OCI-LY1 (cell line): ENCODE results near the gene CHID1.

Experiments
- EZH2 ChIP-seq: fragments of 200-600 bp; sonication (generic), shearing (Covaris generic); IDR thresholded peaks from 2 replicates; pipeline ENCODE4 v1.8.0; 2017; ENCODE audit warnings: borderline replicate concordance, mixed run types, mild to moderate bottlenecking, antibody characterized with exemption, low read length, moderate library complexity, mixed read lengths
- TF ChIP-seq, protein P1 (sequence below): fragments of 200-600 bp; sonication (generic), shearing (Covaris generic); IDR thresholded peaks from 2 replicates; pipeline ENCODE4 v1.5.1; 2017; ENCODE audit warnings: mild to moderate bottlenecking, antibody characterized with exemption, low read length, moderate library complexity, mixed read lengths

DNA sequence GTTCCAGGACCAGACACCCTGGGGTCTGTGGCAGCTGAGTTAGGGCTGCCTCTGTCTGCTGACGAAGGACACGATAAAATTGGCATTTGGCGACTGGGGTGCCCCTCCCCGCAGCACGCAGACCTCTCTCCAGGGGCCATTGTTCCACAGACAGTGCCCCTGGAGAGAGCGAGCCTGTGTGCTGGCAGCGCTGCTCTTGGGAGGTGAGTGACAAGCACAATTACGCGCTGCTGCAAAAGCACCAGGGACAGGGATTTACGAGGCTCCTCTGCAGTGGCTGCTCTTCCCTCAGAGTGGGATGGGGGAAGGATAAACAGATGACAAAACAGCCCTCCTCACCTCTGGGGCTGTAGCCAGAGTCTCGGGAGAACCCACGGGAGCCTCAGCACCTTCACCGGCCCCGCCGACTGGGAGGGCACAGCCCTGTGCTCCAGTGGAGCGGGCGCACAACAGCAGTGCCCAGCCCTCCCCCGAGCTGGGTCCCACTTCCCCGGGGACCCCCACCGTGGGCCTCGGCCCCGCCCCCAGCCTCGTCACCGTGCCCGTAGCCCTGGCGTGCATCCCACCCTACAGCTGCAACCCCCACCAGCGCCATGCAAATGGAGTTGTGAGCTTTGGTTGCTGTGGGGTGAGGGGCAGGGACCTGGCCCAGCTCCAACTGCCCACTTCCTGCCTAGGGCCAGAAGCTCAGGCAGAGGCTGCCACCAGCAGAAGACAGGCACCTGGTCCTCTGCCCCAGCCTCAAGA is 19.6 kb downstream of the CHID1 start:
- TF ChIP-seq, protein P1, sequence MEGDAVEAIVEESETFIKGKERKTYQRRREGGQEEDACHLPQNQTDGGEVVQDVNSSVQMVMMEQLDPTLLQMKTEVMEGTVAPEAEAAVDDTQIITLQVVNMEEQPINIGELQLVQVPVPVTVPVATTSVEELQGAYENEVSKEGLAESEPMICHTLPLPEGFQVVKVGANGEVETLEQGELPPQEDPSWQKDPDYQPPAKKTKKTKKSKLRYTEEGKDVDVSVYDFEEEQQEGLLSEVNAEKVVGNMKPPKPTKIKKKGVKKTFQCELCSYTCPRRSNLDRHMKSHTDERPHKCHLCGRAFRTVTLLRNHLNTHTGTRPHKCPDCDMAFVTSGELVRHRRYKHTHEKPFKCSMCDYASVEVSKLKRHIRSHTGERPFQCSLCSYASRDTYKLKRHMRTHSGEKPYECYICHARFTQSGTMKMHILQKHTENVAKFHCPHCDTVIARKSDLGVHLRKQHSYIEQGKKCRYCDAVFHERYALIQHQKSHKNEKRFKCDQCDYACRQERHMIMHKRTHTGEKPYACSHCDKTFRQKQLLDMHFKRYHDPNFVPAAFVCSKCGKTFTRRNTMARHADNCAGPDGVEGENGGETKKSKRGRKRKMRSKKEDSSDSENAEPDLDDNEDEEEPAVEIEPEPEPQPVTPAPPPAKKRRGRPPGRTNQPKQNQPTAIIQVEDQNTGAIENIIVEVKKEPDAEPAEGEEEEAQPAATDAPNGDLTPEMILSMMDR = no peak
- no peak for TF ChIP-seq EZH2
